GM21529 (cell line): ENCODE measurements around the gene ARGLU1.

Experiments
- ATAC-seq: cut with Tn5 transposase; IDR thresholded peaks from one replicate; pipeline ENCODE4 v1.9.1; 2021; ENCODE audit not compliant: unreplicated experiment

Gene ARGLU1

DNA sequence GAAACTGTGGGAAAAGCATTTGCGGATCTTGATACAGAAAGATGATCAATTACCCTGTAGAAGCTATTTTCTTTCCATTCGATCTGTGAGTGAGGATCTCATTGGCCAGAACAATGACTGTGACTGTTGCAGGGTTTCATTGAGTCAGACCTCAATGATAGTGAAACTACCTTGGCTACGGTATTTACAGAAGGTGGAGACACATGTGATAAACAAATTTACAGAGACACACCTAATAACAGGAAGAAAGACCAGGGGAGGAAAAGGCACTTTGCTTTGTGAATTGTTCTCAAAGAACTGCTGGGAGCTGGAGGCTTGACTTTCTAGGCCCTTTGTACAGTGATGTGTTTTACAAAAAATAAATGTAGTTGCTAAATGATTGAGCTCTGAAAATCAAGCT, 19.9 kb upstream of the ARGLU1 start:
- no peak for ATAC-seq

DNA sequence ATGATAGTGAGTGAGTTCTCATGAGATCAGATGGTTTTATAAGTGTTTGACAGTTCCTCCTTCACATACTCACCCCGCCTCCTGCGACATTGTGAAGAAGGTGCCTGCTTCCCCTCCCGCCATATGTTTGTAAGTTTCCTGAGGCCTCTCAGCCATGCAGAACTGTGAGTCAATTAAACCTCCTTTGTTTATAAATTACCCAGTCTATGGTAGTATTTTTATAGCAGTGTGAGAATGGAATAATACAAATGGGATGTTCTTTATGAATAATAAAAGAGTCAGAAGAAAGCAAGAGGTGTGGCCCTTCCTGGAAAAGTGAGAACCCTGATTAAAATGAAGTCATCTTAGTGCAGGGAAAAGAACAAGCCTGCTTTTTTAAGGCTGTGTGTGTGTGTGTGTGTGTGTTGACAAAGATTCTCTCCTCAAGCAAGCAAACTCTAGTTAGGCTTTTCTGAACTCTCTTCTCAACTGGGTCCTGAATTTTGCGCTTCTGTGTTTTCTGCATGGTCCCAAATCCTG, 18.8 kb upstream of the ARGLU1 start:
- no peak for ATAC-seq

GRCh38 chr13:106581225-106581624, 13.3 kb upstream of the ARGLU1 start:
- no peak for ATAC-seq

GRCh38 chr13:106575896-106576295, 8.0 kb upstream of the ARGLU1 start:
- ATAC-seq, result no peak

DNA sequence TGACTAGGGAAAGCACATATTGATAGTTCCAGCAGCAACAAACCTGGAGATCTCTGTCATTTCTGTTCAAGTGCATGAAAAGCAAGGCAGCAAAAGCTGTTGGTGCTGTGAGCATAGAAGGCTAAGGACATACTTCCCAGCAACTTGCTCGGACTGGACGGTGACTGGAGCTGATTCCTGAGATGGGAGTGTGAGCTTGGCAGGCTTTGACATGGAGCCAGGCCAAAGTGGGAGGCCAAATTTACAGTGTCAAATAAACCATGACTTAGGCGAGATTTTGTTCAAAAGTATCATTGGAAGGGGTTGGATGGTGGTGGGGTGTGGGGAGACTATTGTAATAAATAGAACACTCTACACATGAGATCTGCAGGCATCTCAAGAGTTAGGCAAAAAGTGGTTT, 5.9 kb upstream of the ARGLU1 start:
- no peak for ATAC-seq

DNA sequence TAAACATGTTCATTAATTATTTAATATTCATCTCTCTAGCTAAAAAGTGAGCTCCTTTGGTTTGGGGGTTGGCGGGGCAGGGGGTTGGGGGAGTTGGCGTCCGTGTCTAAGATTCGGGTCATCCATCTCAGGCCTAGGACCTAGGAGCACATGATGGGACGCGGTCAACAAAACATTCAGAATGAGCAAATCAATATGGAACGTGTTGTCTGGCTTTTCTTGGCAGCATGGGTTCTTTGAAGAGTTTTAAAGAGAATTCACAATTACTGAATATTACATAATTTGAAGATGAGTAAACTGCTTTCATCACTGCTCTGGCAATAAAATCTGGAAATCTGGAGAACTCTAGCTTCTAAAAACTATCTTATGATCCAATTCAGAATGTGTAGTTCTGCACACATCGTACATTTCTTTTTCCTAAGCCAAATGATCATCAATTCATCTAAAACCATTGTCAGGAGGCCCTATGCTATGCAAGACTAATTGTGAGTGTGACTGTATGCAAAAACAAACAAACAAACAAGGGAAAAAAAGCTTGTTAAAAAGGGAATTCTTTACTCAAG, 5.4 kb upstream of the ARGLU1 start:
- no peak for ATAC-seq

DNA sequence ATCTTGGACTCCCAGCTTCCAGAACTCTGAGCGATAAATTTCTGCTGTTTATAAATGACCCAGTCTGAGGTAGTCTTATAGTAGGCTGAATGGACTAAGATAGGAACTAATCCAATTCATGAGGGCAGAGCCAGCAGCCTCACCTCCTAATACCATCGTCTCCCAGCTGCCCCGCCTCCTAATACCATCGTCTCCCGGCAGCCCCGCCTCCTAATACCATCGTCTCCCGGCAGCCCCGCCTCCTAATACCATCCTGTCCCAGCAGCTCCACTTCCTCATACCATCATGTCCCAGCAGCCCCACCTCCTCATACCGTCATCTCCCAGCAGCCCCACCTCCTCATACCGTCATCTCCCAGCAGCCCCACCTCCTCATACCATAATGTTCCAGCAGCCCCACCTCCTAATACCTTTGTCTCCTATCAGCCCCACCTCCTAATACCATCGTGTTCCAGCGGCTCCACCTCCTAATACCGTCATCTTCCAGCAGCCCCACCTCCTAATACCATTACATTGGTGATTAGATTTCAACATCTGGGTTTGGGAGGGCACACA, 2.4 kb upstream of the ARGLU1 start:
- no peak for ATAC-seq

DNA sequence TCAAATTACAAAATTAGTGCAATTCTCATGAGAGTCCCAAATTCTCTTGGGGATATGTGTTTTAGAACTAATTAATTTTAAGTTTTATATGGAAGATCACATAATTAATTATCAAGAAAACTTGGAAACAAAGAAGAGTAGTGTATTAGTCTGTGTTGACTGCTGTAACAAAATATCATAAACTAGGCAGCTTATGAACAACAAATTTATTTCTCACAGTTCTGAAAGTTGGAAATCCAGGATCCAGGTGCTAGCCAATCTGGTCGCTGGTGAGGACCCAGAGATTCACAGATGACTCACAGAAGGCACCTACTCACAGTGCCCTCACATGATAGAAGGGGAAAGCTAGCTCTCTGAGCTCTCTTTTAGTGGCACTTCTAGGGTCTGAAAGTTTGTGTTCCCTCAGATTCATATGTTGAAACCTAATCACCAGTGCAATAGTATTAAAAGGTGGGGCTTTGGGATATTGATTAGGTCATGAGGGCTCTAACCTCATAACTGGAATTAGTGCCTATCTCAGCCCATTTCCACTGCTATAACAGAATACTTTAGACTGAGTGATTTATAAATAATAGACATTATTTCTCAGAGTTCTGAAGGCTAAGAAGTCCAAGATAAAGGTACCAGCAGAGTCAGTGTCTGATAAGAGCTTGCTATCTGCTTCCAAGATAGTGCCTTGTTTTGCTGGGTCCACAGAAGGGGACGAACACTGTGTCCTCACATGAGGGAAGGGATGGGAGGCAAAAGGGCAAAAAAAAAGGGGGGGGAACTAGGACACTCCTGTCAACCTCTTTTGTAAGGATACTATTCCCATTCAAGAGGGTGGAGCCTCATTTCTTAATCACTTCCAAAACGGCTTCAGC, 1.5 kb upstream of the ARGLU1 start:
- no peak for ATAC-seq

GRCh38 chr13:106568299-106569003, 514 bp upstream of the ARGLU1 start:
- ATAC-seq, result peak; percentile 40

GRCh38 chr13:106566641-106567473, 1.1 kb downstream of the ARGLU1 start:
- ATAC-seq, result peak; percentile 42

DNA sequence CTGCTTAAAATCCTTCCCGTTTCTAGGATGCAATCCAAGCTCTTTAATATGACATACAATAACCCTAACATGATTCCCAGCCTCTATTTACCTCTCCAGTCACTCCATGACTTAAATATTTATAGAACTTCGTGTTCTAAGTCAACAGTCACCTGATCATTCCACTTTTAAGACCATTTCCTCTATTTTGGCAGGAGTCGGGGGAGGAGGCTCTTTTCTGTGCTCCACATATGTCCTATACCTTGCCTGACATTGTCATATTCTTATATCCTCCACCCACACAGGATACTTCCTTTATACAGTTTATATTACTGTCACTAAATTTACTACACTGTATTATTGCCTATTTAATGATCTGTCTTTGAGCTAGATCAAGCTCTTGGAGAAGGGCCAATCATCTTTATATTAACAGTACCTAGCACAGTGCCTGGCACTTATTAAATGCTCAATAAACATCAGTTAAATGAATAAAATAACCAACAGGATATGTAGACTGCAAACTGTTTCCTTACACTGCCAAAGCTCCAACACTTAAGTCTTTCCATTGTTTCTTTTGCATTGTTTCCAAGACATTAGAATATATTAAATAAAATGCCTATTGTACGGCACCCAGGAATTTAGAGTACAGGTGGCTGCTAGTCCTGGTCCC, 2.7 kb downstream of the ARGLU1 start:
- no peak for ATAC-seq

DNA sequence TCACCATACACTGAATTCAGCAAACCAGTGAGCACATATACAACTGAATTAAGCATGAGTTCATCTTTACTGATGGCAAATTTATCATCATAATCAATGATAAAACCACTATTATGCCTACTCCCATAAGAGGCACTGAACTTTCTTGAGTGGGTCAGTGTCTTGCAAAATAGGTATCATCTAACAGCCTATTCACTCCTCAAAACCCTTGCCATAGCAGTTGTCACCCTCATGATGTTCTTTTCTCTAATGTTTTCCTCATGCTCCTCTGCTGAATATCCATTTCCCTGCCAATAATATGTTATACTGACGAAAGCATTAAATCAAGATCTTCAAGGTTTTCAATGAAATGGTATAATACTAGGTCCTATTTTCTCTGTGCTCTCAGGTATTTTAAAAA, 5.6 kb downstream of the ARGLU1 start:
- ATAC-seq, result peak; percentile 0

DNA sequence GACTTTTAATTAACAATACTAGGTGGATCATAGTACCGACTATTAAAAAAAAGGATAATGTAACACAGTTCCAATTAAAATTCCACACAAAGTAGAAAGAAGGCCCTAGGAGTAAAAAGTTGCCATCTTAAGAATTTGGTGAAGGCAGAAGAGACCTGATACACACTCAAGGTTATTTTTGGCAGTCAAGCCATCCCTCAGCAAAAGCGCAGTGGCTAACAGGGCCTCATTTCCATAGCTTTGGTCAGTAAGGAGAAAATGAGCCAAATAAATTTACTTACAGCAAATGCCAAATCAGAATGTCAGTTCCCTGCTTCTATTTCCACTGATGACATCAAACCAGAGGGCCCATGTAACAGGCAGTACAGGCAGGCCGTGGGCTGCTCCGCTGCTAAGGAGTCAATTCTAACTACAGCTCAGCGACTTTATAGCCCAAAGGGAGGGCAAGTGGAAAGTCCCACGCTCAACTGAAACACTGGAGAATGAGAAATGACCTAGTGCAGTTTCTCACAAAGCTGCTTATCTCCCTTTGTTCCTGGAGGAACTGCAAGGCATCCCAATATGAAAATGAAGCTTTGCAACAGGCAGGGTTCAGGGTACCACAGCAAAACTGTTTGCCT, 6.3 kb downstream of the ARGLU1 start:
- peak; percentile 79 for ATAC-seq

DNA sequence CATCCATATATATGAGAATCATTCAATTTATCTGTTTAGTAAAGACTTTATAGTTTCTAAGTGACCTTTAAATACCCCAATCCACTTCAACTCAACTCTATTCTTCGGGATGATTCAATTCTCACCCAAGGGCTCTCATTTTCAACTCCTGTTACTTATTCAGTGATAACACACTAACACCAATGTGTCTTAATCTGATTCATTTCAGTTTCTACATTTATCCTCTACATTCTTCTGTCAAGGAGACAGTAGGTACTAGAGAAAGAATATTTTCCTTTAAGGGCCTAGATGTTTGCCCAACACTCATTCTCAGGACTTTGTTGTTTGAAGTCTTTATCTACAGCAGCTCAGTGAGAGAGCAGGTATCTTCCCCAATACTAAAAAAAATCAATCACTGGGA, 7.1 kb downstream of the ARGLU1 start:
- peak; percentile 31 for ATAC-seq

DNA sequence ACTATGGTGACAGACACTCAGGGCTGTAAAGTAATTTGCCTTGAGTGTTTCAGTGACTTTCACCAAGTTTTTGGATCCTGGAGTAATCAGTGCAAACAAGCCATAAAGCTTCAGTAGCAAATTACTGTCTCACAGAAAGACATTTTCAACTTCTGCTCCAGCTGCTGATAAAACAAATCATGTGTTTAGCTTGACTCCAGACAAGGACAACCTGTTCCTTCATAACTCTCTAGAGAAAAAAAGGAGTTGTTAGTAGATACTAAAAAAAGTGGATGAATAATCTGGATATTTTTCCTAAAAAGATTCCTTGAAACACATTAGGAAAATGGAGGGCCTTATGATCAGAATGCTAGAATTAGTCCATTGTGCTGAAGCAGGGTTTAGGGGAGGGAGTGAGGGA, 9.4 kb downstream of the ARGLU1 start:
- no peak for ATAC-seq

DNA sequence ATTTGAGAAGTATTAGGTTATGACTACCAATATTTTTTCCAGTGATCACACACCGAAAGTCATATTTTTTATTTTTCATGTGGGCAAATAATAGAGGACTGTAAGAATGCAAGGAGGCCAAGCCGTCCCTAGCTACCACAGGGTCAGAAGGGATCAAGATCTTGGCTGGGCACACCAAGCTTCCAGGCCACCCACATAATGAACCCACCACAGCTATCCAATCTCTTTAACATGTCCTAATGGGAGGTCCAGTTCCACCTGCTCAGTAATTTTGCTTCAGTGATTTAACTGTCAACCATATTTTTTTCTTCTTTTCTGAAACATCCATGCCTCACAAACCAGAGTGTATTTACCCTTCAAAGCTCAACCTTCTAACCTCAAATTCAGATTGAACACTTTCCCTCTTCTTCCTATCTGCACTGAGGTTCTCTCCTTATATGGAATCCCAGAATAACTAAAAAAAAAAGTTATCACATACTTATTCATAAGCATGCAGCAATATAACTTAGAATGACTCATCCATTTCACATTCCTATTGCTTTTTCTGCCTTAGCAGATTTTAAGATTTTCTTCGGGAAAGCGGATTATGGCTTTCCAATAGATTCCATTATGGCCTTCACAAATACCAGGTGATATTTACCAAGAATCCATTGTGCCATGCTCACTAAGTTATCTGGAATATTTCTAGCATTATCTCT, 12.2 kb downstream of the ARGLU1 start:
- ATAC-seq, result no peak

- ATAC-seq, result no peak
Measured at GRCh38 chr13:106551751-106552150, 16.2 kb downstream of the ARGLU1 start.

DNA sequence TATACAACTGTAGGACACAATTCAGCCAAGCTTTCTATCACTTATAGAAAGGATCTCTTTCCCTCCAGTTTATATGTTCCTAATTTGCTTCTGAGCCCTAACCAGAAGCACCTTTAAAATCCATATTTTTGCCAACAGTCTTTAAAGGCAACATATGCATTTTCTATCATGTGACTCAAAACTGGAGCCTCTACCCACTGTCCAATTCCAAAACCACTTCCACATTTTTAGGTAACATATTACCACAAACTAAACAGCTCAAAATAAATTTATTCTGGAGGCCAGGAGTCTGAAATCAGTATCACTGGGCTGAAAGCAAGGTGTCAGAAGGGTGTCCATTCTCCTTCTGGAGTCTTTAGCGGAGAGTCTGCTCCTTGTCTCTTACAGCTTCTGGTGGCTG, 16.6 kb downstream of the ARGLU1 start:
- no peak for ATAC-seq

GRCh38 chr13:106550570-106551135, 17.3 kb downstream of the ARGLU1 start:
- ATAC-seq, result no peak
